Superior temporal gyrus (tissue), 1 donor: ENCODE results near the gene ABL1.

Source experiments
- DNase-seq: peaks from one replicate; pipeline ENCODE4 v3.0.0-alpha.2; 2016; ENCODE audit errors: extremely low spot score

Gene ABL1

DNA sequence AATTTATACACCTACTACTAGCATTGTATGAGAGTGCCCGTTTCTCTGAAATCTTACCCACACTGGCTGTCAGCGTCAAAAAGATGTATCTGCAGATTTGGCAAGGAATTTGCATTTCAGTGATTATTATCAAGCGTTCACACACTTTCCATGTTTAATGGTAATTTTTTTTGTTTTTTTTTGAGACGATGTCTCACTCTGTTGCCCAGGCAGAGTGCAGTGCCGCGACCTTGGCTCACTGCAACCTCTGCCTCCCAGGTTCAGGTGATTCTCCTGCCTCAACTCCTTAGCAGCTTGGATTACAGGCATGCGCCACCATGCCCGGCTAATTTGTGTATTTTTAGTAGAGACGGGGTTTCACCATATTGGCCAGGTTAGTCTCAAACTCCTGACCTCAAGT lies 14.3 kb downstream of the ABL1 start:
- DNase-seq: no peak

DNA sequence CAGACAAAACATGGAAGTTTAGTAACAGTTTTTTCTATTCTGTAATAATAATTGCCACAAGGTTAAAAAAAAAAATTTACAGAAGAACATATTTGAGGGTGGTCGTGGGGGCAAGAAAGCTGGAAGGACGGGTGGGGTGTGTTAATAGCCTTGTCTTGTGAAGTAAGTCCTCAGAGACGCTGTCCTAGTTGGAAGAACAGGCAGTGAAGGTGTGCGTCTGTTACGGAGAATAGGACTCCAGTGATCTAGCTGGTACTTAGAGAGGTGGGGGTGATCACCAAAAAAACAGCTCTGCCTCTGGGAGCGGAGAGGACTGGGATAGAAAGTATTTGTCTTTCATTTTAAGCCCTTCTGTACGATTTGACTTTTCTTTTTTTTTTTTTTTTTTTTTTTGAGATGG lies 17.7 kb downstream of the ABL1 start:
- DNase-seq: no peak

- no peak for DNase-seq
Observed at GRCh38 chr9:130854092-130854491, 19.0 kb downstream of the ABL1 start.

DNA sequence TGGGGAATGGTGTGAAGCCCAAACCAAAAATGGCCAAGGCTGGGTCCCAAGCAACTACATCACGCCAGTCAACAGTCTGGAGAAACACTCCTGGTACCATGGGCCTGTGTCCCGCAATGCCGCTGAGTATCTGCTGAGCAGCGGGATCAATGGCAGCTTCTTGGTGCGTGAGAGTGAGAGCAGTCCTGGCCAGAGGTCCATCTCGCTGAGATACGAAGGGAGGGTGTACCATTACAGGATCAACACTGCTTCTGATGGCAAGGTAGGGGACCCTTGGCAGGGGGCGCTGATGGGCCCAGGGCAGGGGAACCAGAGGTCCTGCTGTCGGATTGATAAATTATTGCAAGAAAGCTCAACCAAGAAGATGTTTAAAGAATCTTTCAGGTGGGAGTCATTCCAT lies 19.8 kb downstream of the ABL1 start:
- no peak for DNase-seq

DNA sequence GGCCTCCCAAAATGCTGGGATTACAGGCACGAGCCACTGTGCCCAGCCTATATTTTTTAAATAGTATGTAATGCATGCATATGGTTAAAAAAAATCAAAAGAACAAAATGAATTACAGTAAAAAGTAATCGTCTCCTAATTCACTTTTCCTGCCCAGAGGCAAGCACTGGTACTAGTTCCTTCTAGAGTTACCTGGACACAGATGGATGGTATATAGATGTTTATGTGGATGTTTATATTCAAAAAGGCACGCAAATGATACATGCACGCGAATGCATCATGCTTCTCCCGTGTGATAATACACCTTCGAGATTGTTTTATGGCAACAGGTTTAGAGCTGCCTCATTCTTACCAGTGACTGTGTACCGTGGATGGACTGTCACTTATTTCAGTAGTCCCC lies 21.4 kb downstream of the ABL1 start:
- no peak for DNase-seq

DNA sequence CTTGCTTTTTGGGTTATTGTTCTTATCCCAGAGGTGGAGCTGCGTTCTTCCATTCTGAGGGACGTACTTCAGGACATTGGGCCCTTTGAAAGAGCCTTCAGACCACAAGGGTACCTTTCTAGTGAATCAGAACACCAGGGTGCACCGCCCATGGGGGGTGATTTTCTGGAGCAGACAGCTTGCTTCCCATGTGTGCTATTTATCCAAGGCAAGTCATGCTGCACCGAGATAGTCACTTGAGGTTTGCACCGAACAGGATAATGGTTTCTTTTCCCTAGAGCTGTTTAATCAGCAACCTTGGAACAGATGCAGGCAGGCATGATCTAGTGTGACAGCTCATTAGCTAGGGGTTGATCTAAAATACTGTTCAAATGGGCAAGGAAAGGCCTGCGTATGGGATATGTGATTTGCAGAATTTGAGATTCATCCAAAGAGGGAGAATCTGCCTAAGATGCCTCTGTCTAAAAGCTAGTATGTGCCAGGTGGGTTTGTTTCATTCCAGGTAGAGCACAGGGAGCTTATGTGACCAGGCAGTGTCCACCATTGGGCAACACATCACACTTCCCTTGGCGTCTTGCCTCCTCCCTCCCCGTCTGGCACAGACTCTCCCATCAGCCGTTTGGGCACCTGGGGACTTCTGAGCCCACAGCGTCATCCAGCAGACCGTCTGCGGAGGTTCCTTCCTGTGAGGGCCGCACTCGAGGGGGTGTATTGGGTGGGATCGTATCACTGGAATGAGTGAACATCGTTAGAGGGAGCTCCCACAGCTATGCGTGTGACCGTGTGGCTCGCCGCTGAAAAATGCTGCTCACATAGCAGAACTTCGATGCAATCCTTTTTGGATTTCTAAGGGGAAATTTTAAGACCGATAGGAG lies 23.0 kb downstream of the ABL1 start:
- DNase-seq: peak; percentile 32

DNA sequence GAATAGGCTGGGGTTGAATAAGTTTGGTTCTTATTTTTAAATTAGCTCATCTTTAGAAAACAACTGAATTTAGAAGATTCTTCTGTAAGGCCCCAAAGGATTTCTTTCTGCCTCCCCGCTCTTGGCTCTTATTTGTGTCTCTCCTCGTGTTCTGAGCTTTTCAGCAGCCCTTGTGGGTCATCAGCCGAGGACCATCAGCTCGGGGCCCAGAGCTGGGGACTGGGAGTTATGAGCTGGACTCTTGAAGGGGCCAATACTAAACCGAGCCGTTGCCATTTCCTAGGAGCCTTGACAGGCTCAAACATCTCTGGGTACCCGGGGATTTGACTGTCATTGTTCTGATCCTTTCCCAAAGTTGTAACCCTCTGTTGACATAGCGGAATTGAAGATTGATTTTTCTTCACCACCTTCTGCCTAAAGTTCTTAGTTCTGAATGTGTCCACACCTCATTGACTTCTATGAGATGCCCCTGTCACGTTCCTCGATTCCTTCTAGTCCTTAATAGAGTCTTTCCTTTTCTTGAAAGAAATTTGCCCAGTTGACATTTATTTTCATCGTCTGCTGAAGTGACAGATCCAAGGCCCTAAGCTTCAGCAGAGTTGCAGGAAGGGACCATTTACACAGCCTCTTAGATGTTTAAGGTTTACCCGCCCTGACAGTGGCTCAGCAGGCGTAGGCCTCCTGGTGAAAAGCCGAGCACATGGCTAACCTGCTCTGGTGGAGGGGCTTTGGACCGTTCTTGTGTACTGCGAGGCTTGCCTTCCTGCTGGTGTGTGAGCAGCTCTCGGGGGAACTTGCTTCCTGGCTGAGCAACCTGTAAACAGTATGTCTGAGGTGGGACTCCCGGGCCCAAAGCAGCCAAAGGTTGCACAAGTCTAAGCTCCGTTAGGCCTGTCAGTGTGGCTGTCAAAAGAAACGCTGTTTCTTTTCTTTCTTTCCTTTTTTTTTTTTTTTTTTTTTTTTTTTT lies 24.0 kb downstream of the ABL1 start:
- peak; percentile 10 for DNase-seq

DNA sequence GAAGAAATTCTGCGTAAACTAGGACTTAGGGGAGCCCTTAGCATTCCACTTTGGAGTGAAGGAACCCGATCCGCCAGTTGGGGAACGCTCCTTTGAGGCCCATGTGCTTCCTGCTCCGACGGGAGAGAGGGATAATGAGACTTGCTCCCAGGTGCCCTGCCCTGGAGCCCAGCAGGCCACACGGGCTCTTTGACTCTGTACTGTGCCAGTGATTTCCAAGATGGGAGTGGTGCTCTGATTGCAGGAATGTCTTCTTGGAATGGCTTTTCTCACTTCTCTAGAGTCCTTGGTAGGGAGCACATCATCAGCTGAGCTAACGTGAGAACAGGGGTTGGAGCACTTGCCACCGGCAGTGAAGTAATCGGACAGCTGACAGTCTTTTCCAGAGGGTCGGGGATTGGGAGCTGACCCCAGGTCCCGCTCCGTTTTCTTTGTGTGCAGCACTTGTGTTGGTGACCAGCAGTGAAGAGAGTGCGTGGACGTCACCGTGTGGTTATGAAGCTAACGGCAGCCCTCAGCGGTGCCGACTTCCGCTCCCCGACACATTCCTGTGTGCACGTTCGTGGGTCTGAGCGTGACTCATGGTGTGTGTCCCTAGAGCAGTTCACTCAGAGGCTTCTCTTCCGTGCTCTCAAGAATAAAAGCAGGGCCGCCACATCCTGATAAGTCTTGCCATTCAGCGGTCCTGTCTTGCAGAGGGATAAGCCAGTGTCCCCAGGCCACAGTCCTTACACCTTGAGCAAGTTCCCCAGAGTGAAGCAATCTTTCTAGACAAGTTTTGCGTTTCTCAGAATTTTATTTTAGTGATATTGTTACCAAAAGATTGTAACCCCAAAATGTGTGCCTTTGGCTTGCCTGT lies 25.6 kb downstream of the ABL1 start:
- peak; percentile 64 for DNase-seq

GRCh38 chr9:130861372-130862180 lies 26.5 kb downstream of the ABL1 start:
- DNase-seq: no peak

DNA sequence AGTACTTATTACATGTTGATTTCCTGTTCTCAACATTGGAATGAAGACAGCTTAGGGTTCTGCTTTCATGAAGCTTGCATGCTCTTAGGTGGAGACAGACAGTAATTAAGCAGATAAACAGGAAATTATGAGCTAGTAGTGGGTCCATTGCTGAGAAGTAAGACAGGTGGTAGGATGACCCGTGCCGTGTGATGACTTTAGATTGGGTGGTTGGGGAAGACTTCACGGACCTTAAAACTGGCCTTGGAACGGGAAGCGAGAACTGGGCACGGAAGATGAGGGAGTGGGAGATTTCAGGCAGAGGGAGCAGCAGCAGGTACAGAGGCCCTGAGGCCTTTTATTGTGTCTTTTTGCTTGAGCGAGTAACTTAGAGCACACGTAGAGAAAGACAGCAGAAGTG lies 27.2 kb downstream of the ABL1 start:
- peak; percentile 18 for DNase-seq

- DNase-seq: no peak
Observed at GRCh38 chr9:130862747-130863146, 27.7 kb downstream of the ABL1 start.

DNA sequence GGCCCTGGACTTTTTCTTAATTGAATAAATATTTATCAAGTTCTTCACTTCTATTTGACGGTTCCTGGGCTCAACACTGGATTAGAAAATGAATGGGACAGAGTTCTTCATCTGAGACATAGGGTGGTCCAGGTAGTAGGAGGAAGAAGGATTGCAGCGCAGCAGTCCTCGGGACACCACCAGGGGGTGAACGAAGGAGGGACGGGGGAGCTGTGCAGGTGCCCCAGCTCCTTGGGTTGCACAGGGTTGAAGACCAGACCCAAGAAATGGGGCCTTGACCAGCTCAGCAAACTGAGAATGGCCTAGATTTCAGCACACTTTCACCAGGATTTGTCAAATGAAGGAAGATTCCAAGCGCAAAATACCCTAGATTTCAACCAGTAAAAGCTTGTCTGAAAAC lies 29.5 kb downstream of the ABL1 start:
- no peak for DNase-seq

- no peak for DNase-seq
Observed at GRCh38 chr9:130865921-130866320, 30.9 kb downstream of the ABL1 start.

- peak; percentile 81 for DNase-seq
Observed at GRCh38 chr9:130866474-130866965, 31.5 kb downstream of the ABL1 start.

GRCh38 chr9:130867556-130867955 lies 32.5 kb downstream of the ABL1 start:
- DNase-seq: no peak

DNA sequence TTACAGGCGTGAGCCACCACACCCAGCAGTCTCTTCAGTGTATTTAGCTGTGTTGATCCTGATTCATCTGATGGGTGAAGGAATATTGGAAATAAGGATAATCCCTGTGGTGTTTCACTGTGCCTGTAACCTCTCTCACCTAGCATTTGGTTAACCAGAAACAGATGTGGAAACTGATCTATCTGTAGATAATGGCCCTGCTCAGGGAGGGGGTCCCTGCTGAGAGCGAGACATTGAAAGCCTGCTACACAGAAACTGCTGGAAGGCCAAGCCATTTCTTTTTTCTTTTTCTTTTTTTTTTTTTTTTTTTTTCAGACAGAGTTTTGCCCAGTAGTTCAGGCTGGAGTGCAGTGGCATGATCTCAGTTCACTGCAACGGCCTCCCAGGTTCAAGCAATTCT lies 33.2 kb downstream of the ABL1 start:
- no peak for DNase-seq

- no peak for DNase-seq
Observed at GRCh38 chr9:130869250-130869649, 34.2 kb downstream of the ABL1 start.

DNA sequence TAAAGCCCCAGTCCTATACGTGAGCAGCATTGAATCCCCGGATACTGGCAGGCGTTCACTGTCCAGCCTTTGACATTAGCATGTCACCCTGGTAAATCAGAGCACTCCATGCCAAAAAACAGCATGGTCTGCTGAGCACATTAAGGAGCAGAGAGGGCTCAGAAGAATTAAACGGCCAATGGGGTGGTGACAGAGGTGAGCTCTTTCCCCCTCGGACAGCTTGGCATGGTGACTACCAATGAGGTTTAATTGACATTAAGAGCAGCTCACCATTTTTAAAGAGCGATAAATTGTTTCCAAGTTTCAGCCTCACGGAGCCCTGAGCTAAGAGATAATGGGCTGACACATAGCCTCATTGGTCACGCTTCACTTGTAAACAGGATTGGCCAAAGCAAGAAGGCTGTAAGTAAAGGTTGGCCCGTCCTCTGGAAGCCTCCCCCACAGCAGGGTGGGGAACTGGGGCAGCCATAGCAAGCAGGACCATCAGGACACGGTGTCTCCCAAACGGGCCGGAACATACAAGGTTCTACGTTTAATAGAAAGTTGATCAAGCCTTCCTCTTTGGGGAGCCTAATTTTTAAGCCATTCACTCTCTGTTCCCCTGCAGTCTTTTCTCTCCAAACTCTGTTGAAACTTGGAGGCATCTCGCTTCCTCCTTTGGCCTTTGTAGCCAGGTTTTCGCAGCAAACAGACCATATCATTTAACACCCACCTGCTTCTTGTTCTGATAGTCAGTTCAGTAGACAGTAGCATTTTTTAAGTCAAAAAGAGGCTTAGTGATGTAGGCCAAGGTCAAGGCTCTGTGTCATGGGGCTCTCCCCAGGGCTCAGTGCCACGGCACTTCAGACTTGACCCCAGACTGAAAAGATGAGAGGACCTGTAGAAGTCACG lies 35.7 kb downstream of the ABL1 start:
- DNase-seq: no peak

DNA sequence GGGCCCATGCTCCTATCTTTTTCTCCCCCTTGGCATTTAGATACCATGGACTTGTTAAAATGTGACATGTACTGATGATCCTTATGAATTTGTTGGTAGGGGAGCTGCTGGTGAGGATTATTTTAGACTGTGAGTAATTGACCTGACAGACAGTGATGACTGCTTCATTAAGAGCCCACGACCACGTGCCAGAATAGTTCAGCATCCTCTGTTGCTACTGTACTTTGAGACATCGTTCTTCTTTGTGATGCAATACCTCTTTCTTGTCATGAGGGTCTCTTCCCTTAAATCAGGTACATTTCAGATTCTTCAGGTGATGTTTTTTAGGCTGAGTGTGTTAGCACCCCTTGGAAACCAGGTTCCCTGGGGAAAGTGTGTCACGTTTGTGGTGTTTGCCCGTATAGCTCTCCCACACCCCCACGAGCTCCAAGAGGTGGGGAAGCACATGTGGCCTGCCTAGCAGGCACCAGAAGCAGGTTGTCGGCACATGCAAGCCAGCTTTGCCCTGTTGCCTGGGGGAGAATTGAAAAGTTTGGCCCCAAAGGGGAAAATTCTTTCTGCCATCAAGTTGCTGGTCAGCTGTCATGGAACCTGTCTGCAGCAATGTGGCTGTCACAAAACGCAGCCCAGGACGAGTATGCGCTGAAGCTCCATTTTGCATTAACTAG lies 36.5 kb downstream of the ABL1 start:
- no peak for DNase-seq
